Thymus (tissue), 14 donors: Measurements from ENCODE around the gene CRCP. TPM values are rescaled to one million over a fixed set of nuclear protein-coding genes. Genes with fewer than 3 reads are reported as not detected.
"Not testable (repeated sequence)": the region's sequence is repeated elsewhere in the genome, so short reads cannot be mapped to it uniquely, and the experiment has no call there.

Source experiments
- DNase-seq, 9 donors: peaks; one replicate each; pipeline ENCODE4 v3.0.0-alpha.2; 2013; ENCODE audit warnings: low spot score in 9 of 9, low read depth in 6 of 9, missing footprints in 1 of 9
- H3K27ac ChIP-seq, 2 donors: one replicate each; pipeline ENCODE4 v1.5.1; 2013; ENCODE audit warnings: control low read depth in 1 of 2, low read depth in 1 of 2, low read length in 1 of 2, mild to moderate bottlenecking in 1 of 2, moderate library complexity in 1 of 2
- H3K27me3 ChIP-seq, 2 donors: one replicate each; pipeline ENCODE4 v1.5.1; 2013; ENCODE audit warnings: low read length in 1 of 2; ENCODE audit not compliant: control insufficient read depth in 2 of 2, insufficient read depth in 1 of 2
- H3K36me3 ChIP-seq, 2 donors: one replicate each; pipeline ENCODE4 v1.5.1; 2013; ENCODE audit warnings: low read length in 1 of 2, mild to moderate bottlenecking in 1 of 2, moderate library complexity in 1 of 2; ENCODE audit not compliant: control insufficient read depth in 2 of 2, insufficient read depth in 2 of 2
- H3K4me1 ChIP-seq, 2 donors: one replicate each; pipeline ENCODE4 v1.5.1; 2013; ENCODE audit warnings: low read length in 2 of 2; ENCODE audit not compliant: control insufficient read depth in 2 of 2, insufficient read depth in 2 of 2
- H3K4me3 ChIP-seq, 2 donors: one replicate each; pipeline ENCODE4 v1.5.1; 2013; ENCODE audit warnings: low read length in 2 of 2, control low read depth in 1 of 2, mild to moderate bottlenecking in 1 of 2
- H3K9me3 ChIP-seq, 2 donors: one replicate each; pipeline ENCODE4 v1.5.1; 2013; ENCODE audit warnings: low read length in 1 of 2, mild to moderate bottlenecking in 1 of 2; ENCODE audit not compliant: control insufficient read depth in 2 of 2, insufficient read depth in 1 of 2
- WGBS: extraction: QIAGEN DNeasy Blood & Tissue Kit; methylation state at CpG from one replicate; pipeline ENCODE4 v1.1.7; 2013; 5-methylcytosine and 5-hydroxymethylcytosine counted together
- long read RNA-seq, 10 donors: transcript quantifications; one replicate each; lab custom pipeline, GENCODE V29; 2026
- polyA plus RNA-seq: library from polyadenylated mRNA; stranded (reverse); fragments of 200-250 nt; gene quantifications from one replicate; pipeline ENCODE4 v1.2.3, GENCODE V29; 2013
- total RNA-seq: library from RNA; stranded (reverse); fragments of 120-200 nt; gene quantifications from one replicate; pipeline ENCODE4 v1.2.4, GENCODE V29; 2013
- donor health status: healthy.

CRCP gene
- total RNA-seq = 18.8 TPM
- polyA plus RNA-seq = 23.6 TPM
- long read RNA-seq, donor 1 = 0 reads
- long read RNA-seq, donor 2 = 0 reads
- long read RNA-seq, donor 3, transcript CRCP-203 (6 exons, 3,009 nt) = major isoform, 13 of 17 reads
- long read RNA-seq, donor 3, partial matches to known transcripts = 0 of 17 reads
- long read RNA-seq, donor 3, other reads (novel, unspliced or antisense) = 0 of 17 reads
- long read RNA-seq, donor 4, transcript CRCP-203 (6 exons, 3,009 nt) = major isoform, 7 of 11 reads
- long read RNA-seq, donor 4, partial matches to known transcripts = 0 of 11 reads
- long read RNA-seq, donor 4, other reads (novel, unspliced or antisense) = 0 of 11 reads
- long read RNA-seq, donor 5, transcript CRCP-203 (6 exons, 3,009 nt) = major isoform, 13 of 17 reads
- long read RNA-seq, donor 5, partial matches to known transcripts = 0 of 17 reads
- long read RNA-seq, donor 5, other reads (novel, unspliced or antisense) = 0 of 17 reads
- long read RNA-seq, donor 6, transcript CRCP-203 (6 exons, 3,009 nt) = major isoform, 9 of 11 reads
- long read RNA-seq, donor 6, partial matches to known transcripts = 0 of 11 reads
- long read RNA-seq, donor 6, other reads (novel, unspliced or antisense) = 0 of 11 reads
- long read RNA-seq, donor 7, transcript CRCP-203 (6 exons, 3,009 nt) = major isoform, 9 of 12 reads
- long read RNA-seq, donor 7, partial matches to known transcripts = 0 of 12 reads
- long read RNA-seq, donor 7, other reads (novel, unspliced or antisense) = 0 of 12 reads
- long read RNA-seq, donor 8, partial matches to known transcripts = 0 of 4 reads
- long read RNA-seq, donor 8, other reads (novel, unspliced or antisense) = 0 of 4 reads
- long read RNA-seq, donor 9, transcript CRCP-203 (6 exons, 3,009 nt) = major isoform, 11 of 11 reads
- long read RNA-seq, donor 9, partial matches to known transcripts = 0 of 11 reads
- long read RNA-seq, donor 9, other reads (novel, unspliced or antisense) = 0 of 11 reads
- long read RNA-seq, donor 10, transcript CRCP-203 (6 exons, 3,009 nt) = major isoform, 8 of 10 reads
- long read RNA-seq, donor 10, partial matches to known transcripts = 0 of 10 reads
- long read RNA-seq, donor 10, other reads (novel, unspliced or antisense) = 0 of 10 reads

- Histone ChIP-seq H3K9me3 (no peaks in the 10 kb centered on the region), H3K36me3 (peaks cover 0 to 4% of the 10 kb centered on the region in 2 donors)
- WGBS = under 1% methylated on average over 67 of the region's 67 CpGs
Observed at GRCh38 chr7:66114743-66115649, at the start of gene CRCP. TSS of gene CRCP (plus strand) at chr7:66114847. CDS start at chr7:66114963, 116 bp downstream.

DNA sequence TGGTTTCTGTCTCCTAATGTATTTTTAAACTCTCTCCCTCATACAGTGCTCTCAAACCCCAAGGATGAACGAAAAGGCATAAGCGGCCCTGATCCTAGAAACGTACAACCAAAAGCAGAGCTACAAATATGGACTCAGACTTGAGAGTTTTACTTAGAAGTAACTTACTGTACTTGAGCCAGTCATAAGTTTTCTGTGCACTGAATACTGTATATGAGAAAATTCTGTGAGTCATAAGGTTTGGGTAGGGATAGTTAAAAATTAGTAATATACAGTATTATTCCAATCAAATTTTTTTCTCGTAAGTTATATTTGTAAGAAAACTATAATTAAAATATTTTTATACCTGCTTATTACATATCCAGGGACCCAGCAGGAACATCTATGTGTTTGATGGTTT is 44.9 kb upstream of the CRCP start:
- no peaks in the 10 kb centered on the region for H3K36me3 ChIP-seq
- no peak overlapping the region for H3K27ac ChIP-seq
- no peak for DNase-seq
- no peak overlapping the region for H3K4me3 ChIP-seq
- no peaks in the 10 kb centered on the region for H3K27me3 ChIP-seq
- H3K4me1 ChIP-seq = peaks cover 0 to 3% of the 10 kb centered on the region in 2 donors
- H3K9me3 ChIP-seq = no peaks in the 10 kb centered on the region
- WGBS = 97% methylated on average over 4 of the region's 4 CpGs

More at GRCh38 chr7:66114743-66115649, at the start of gene CRCP:
- peak; percentile 52 to 88 (median 74) for DNase-seq
- Histone ChIP-seq H3K27ac (peak within 1 kb of the TSS; percentile 94), H3K4me1 (peaks cover 4 to 12% of the 10 kb centered on the region in 2 donors), H3K27me3 (no peaks in the 10 kb centered on the region), H3K4me3 (peak within 1 kb of the TSS; percentile 70 to 94)

DNA sequence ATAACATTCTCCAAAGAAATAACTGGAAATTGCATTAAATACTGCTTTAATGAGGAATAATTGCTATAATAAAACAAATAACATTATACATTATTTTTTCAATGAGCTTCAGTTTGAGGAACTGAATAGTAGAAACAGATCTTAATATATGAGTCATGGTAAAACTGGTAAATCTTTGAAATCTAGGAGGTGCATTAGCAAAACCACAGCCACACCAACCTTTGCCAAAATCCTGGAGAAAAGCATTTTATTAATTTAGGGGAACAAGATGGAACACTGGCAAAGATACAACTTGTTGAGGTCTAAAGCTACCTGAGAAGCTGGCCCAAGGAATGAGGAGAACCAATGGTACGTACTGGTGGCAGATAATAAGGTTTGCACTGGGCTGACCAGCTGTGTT is 44.4 kb upstream of the CRCP start:
- Histone ChIP-seq H3K27ac (no peak overlapping the region), H3K4me3 (no peak overlapping the region), H3K9me3 (no peaks in the 10 kb centered on the region), H3K4me1 (peaks cover 0 to 4% of the 10 kb centered on the region in 2 donors), H3K36me3 (no peaks in the 10 kb centered on the region), H3K27me3 (no peaks in the 10 kb centered on the region)
- no peak for DNase-seq
- 99% methylated on average over 1 of the region's 1 CpG for WGBS

- H3K9me3 ChIP-seq, H3K4me3 ChIP-seq, H3K27me3 ChIP-seq, H3K36me3 ChIP-seq, H3K27ac ChIP-seq: not testable (repeated sequence)
- peak in 1 of 9 donors; percentile 18 for DNase-seq
- H3K4me1 ChIP-seq = peaks cover 7 to 13% of the 10 kb centered on the region in 2 donors
- 53% methylated on average over 7 of the region's 7 CpGs for WGBS
Observed at GRCh38 chr7:66072208-66072607, 42.4 kb upstream of the CRCP start.

GRCh38 chr7:66075590-66076461 is 38.8 kb upstream of the CRCP start, which contains the start of gene ASL:
TSS of gene ASL (plus strand) at chr7:66075819. CDS start at chr7:66076082, 263 bp downstream.
- peak within 1 kb of the TSS in 1 of 2 donors; percentile 8 for H3K27ac ChIP-seq
- DNase-seq = peak; percentile 44 to 88 (median 76)
- H3K36me3 ChIP-seq = no peaks in the 10 kb centered on the region
- H3K27me3 ChIP-seq = no peaks in the 10 kb centered on the region
- peak within 1 kb of the TSS; percentile 47 to 68 for H3K4me3 ChIP-seq
- WGBS = 1% methylated on average over 67 of the region's 67 CpGs
- peaks cover 7 to 13% of the 10 kb centered on the region in 2 donors for H3K4me1 ChIP-seq
- no peaks in the 10 kb centered on the region for H3K9me3 ChIP-seq

GRCh38 chr7:66076462-66077329 is 38.0 kb upstream of the CRCP start:
- Histone ChIP-seq H3K27ac (no peak overlapping the region), H3K36me3 (no peaks in the 10 kb centered on the region), H3K4me1 (peaks cover 7 to 13% of the 10 kb centered on the region in 2 donors), H3K9me3 (no peaks in the 10 kb centered on the region), H3K4me3 (peak overlapping the region; percentile 47 to 68), H3K27me3 (no peaks in the 10 kb centered on the region)
- 82% methylated on average over 11 of the region's 11 CpGs for WGBS
- DNase-seq = no peak

DNA sequence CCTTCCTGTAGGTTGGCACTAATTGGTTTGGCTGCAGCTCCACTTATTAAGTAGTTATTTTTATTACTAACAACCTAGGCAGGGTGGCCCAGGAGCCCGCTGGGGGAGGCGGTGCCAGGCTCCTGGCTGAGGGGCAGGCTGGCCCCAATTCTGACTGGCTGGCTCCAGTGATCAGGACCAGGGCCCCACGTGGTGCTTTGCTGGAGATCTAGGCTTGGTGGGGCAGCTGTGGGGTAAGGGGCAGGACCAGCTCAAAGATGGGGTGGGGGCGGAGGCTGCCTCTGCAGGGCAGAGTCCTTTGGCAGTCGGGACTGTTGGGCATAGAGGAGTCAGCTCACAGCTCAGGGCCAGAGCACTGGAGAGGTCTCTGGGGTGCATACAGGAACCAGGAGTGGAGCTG is 36.6 kb upstream of the CRCP start:
- 96% methylated on average over 5 of the region's 5 CpGs for WGBS
- Histone ChIP-seq H3K27ac (no peak overlapping the region), H3K27me3 (no peaks in the 10 kb centered on the region), H3K4me3 (no peak overlapping the region), H3K4me1 (peaks cover 7 to 10% of the 10 kb centered on the region in 2 donors), H3K36me3 (peaks cover 0 to 3% of the 10 kb centered on the region in 2 donors), H3K9me3 (no peaks in the 10 kb centered on the region)
- DNase-seq = no peak
